ENCODE measurements around the gene MUC3A. TPM values are rescaled to one million over a fixed set of nuclear protein-coding genes. Genes with fewer than 3 reads are reported as not detected.
A peak's percentile ranks its signal among the peaks of the same experiment; 100 is the strongest.
"Not testable (repeated sequence)": the region's sequence is repeated elsewhere in the genome, so short reads cannot be mapped to it uniquely, and the experiment has no call there.

The MUC3A gene
- total RNA-seq, 1 donor = not detected

GRCh38 chr7:100972002-100972347, 22.6 kb downstream of the MUC3A start:
- no peak for DNase-seq (ENCODE audit: low read depth)
- TF ChIP-seq CTCF (IDR thresholded peaks at IDR 0.05; ENCODE audit: insufficient read depth, low read depth, low read length) = no peak
- no peak overlapping the region for H3K4me3 ChIP-seq (ENCODE audit: low read depth, low read length)

GRCh38 chr7:100974021-100974420, 24.7 kb downstream of the MUC3A start:
- DNase-seq (ENCODE audit: low read depth) = no peak

GRCh38 chr7:100975371-100975821, 26.1 kb downstream of the MUC3A start:
- TF ChIP-seq CTCF (IDR thresholded peaks at IDR 0.05; ENCODE audit: insufficient read depth, low read depth, low read length) = no peak
- no peak for DNase-seq (ENCODE audit: low read depth)
- H3K4me3 ChIP-seq (ENCODE audit: low read depth, low read length) = no peak overlapping the region

More at GRCh38 chr7:100974021-100974420, 24.7 kb downstream of the MUC3A start:
- TF ChIP-seq CTCF (IDR thresholded peaks at IDR 0.05; ENCODE audit: insufficient read depth, low read depth, low read length) = no peak
- no peak overlapping the region for H3K4me3 ChIP-seq (ENCODE audit: low read depth, low read length)

GRCh38 chr7:100978300-100978699, 29.0 kb downstream of the MUC3A start:
- no peak for DNase-seq (ENCODE audit: low read depth)
- TF ChIP-seq CTCF (IDR thresholded peaks at IDR 0.05; ENCODE audit: insufficient read depth, low read depth, low read length) = no peak
- H3K4me3 ChIP-seq (ENCODE audit: low read depth, low read length) = no peak overlapping the region

GRCh38 chr7:100983451-100984187, 34.3 kb downstream of the MUC3A start:
- no peak overlapping the region for H3K4me3 ChIP-seq (ENCODE audit: low read depth, low read length)
- peak; percentile 55 for DNase-seq (ENCODE audit: low read depth)
- no peak for TF ChIP-seq CTCF (IDR thresholded peaks at IDR 0.05; ENCODE audit: insufficient read depth, low read depth, low read length)

GRCh38 chr7:100984241-100984918, 35.0 kb downstream of the MUC3A start:
- not testable (repeated sequence) for H3K4me3 ChIP-seq (ENCODE audit: low read depth, low read length); DNase-seq (ENCODE audit: low read depth)

- not testable (repeated sequence) for DNase-seq (ENCODE audit: low read depth); H3K4me3 ChIP-seq (ENCODE audit: low read depth, low read length)
These were observed 35.9 kb downstream of the MUC3A start for GRCh38 chr7:100985033-100985797.
